PC-9 (cell line): ENCODE measurements around the gene TGFBR3L. TPM values are rescaled to one million over a fixed set of nuclear protein-coding genes. Genes with fewer than 3 reads are reported as not detected.
A peak's percentile ranks its signal among the peaks of the same experiment; 100 is the strongest.

Experiments used
- BruUV-seq: library from RNA; stranded (reverse); fragments of 400-500 nt; replicated peaks from 2 replicates; lab custom pipeline; 2021; lab: Mats Ljungman, UMichigan
- CTCF ChIA-PET: fragments of 300-600 bp; sonication (Branson Sonifier 250); formaldehyde crosslinking; loops from one replicate; lab custom pipeline; 2022; ENCODE audit warnings: antibody characterized with exemption; lab: Charles Lee
- POLR2A ChIA-PET: fragments of 300-600 bp; sonication (Branson Sonifier 250); formaldehyde crosslinking; loops from one replicate; lab custom pipeline; 2022; ENCODE audit warnings: antibody characterized with exemption; ENCODE audit not compliant: unreplicated experiment; lab: Charles Lee
- DNase-seq, 2 experiments: peaks; one replicate each; pipeline versions ENCODE4 v3.0.0 to v3.0.0-alpha.2; 2015 to 2022; ENCODE audit warnings: mixed read lengths in 1 of 2
- H2AFZ ChIP-seq: fragments of 200-600 bp; sonication (generic); 2 replicates; pipeline ENCODE4 v1.8.1; 2017; ENCODE audit warnings: antibody characterized with exemption
- H3F3A ChIP-seq: fragments of 200-600 bp; sonication (generic); 2 replicates; pipeline ENCODE4 v1.8.1; 2017; ENCODE audit warnings: antibody characterized with exemption, mild to moderate bottlenecking, low read depth; ENCODE audit not compliant: insufficient read depth
- H3K27ac ChIP-seq: fragments of 200-600 bp; sonication (generic); 2 replicates; pipeline ENCODE4 v1.6.1; 2016; ENCODE audit warnings: mixed run types
- H3K27me3 ChIP-seq: fragments of 200-600 bp; sonication (generic); 2 replicates; pipeline ENCODE4 v1.6.1; 2016; ENCODE audit warnings: low read depth, mixed run types; ENCODE audit not compliant: insufficient read depth
- H3K36me3 ChIP-seq: fragments of 200-600 bp; sonication (generic); 2 replicates; pipeline ENCODE4 v1.6.1; 2016; ENCODE audit warnings: low read depth, mixed run types
- H3K4me1 ChIP-seq: fragments of 200-600 bp; sonication (generic); replicated peaks from 2 replicates; pipeline ENCODE4 v1.6.1; 2016; ENCODE audit warnings: mixed run types; ENCODE audit not compliant: insufficient read depth
- H3K4me2 ChIP-seq: fragments of 200-600 bp; sonication (generic); 2 replicates; pipeline ENCODE4 v1.6.1; 2017; ENCODE audit warnings: mixed run types
- H3K4me3 ChIP-seq: fragments of 200-600 bp; sonication (generic); 2 replicates; pipeline ENCODE4 v1.6.1; 2016; ENCODE audit warnings: mixed run types
- H3K79me2 ChIP-seq: fragments of 200-600 bp; sonication (generic); 2 replicates; pipeline ENCODE4 v1.6.1; 2017; ENCODE audit warnings: low read depth, mixed run types
- H3K9me2 ChIP-seq: fragments of 200-600 bp; sonication (generic); 2 replicates; pipeline ENCODE4 v1.8.1; 2017; ENCODE audit warnings: mild to moderate bottlenecking; ENCODE audit not compliant: insufficient read depth
- H3K9me3 ChIP-seq: fragments of 200-600 bp; sonication (generic); 2 replicates; pipeline ENCODE4 v1.8.1; 2016; ENCODE audit warnings: low read depth; ENCODE audit not compliant: insufficient read depth
- H4K20me1 ChIP-seq: fragments of 200-600 bp; sonication (generic); 2 replicates; pipeline ENCODE4 v1.8.1; 2017; ENCODE audit not compliant: insufficient read depth
- CTCF ChIP-seq: fragments of 200-600 bp; sonication (generic); conservative IDR thresholded peaks from 2 replicates; pipeline ENCODE4 v1.6.1; 2017; ENCODE audit warnings: mixed run types, antibody characterized with exemption, mild to moderate bottlenecking, moderate library complexity
- EZH2 ChIP-seq: fragments of 200-600 bp; sonication (generic); IDR thresholded peaks from 2 replicates; pipeline ENCODE4 v1.8.0; 2017; ENCODE audit warnings: antibody characterized with exemption, low read depth
- intact Hi-C: fragments of 100-400 bp; cut with micrococcal nuclease; formaldehyde crosslinking; loops from one replicate; pipeline ENCODE4 v1.10.0; 2022; ENCODE audit not compliant: unreplicated experiment
- total RNA-seq: library from RNA; stranded (reverse); gene quantifications from 2 replicates; pipeline ENCODE4 v1.2.3, GENCODE V29; 2021

Gene TGFBR3L
- total RNA-seq, 1 experiment from 2014 or later: 2.3 TPM

- ChIA-PET CTCF (no interaction called here), POLR2A (interaction anchor here (0.6 kb wide), 1 partner anchor 318 kb away, joined by 10 read pairs; no protein-coding TSS in a partner anchor)
- Histone ChIP-seq H2AFZ (no peak overlapping the region), H3K4me3 (no peak overlapping the region), H3K27me3 (no peaks in the 10 kb centered on the region), H3K79me2 (0 out of 2 replicates have a peak, but pooled peaks cover 4% of the 10 kb centered on the region), H3K4me1 (peaks cover 28% of the 10 kb centered on the region), H3K27ac (peak overlapping the region; percentile 92), H3K36me3 (no peaks in the 10 kb centered on the region), H3K9me3 (no peaks in the 10 kb centered on the region), H3K9me2 (no peaks in the 10 kb centered on the region), H3K4me2 (peak overlapping the region; percentile 64; the same call in 1 of the 2 replicates), H3F3A (peaks cover 48% of the 10 kb centered on the region), H4K20me1 (peaks cover 8% of the 10 kb centered on the region; the same call in 1 of the 2 replicates)
- intact Hi-C loops: loop anchor here (5.0 to 10.0 kb wide), 2 partner anchors 253 to 325 kb away; partner anchors contain the start of gene MCEMP1
- TF ChIP-seq CTCF: no peak
- no peak for TF ChIP-seq EZH2
- BruUV-seq: no TSS peak
- DNase-seq: no peak
These were observed 13.1 kb downstream of the TGFBR3L start for GRCh38 chr19:7927605-7928333.

- ChIA-PET POLR2A (interaction anchor here (0.7 to 0.9 kb wide), 3 partner anchors 15 to 141 kb away, joined by 7 to 37 read pairs (median 14); partner anchors contain the start of gene TIMM44), CTCF (interaction anchor here (0.8 to 2.7 kb wide), 2 partner anchors 15 to 76 kb away, joined by 4 to 25 read pairs; partner anchors contain the start of gene TIMM44)
- no TSS peak for BruUV-seq
- Histone ChIP-seq H2AFZ (no peak overlapping the region), H3K27me3 (no peaks in the 10 kb centered on the region), H3K4me2 (peak overlapping the region; percentile 64), H3F3A (peaks cover 48% of the 10 kb centered on the region), H3K4me1 (peaks cover 28% of the 10 kb centered on the region), H3K36me3 (no peaks in the 10 kb centered on the region; the same call in 1 of the 2 replicates), H4K20me1 (0 out of 2 replicates have a peak, but pooled peaks cover 8% of the 10 kb centered on the region), H3K9me2 (no peaks in the 10 kb centered on the region), H3K9me3 (no peaks in the 10 kb centered on the region), H3K27ac (peak overlapping the region; percentile 92), H3K4me3 (no peak overlapping the region), H3K79me2 (no peaks in the 10 kb centered on the region)
- DNase-seq: no peak
- intact Hi-C loops: loop anchor here (5.0 to 10.0 kb wide), 2 partner anchors 254 to 324 kb away; partner anchors contain the start of gene MCEMP1
- no peak for TF ChIP-seq EZH2
- TF ChIP-seq CTCF: no peak
These were observed 13.7 kb downstream of the TGFBR3L start for GRCh38 chr19:7928334-7928706.
